Activated T-cell treated with anti-CD3 and anti-CD28 coated beads, Interleukin-2, amount 50 U/mL, for 4 hours (primary cell): ENCODE data around the gene CCDC175. TPM values are rescaled to one million over a fixed set of nuclear protein-coding genes. Genes with fewer than 3 reads are reported as not detected.

ENCODE experiments used
- ATAC-seq, 2 donors: fragments of 200-7000 bp; cut with Tn5 transposase; one replicate each; pipeline ENCODE4 v1.10.0; 2021
- DNase-seq: peaks from one replicate; pipeline ENCODE4 v3.0.0-alpha.2; 2020
- H3K27me3 Mint-ChIP-seq: one replicate; pipeline ENCODE4 v1.8.0; 2021; ENCODE audit warnings: low read depth, mixed read lengths
- H3K36me3 Mint-ChIP-seq: one replicate; pipeline ENCODE4 v1.8.0; 2022; ENCODE audit warnings: mixed read lengths; ENCODE audit not compliant: insufficient read depth
- H3K4me1 Mint-ChIP-seq: one replicate; pipeline ENCODE4 v1.8.0; 2021; ENCODE audit warnings: low read depth, mixed read lengths
- H3K4me3 Mint-ChIP-seq: one replicate; pipeline ENCODE4 v1.8.0; 2021; ENCODE audit warnings: mild to moderate bottlenecking, moderate library complexity, mixed read lengths
- H3K9me3 Mint-ChIP-seq: one replicate; pipeline ENCODE4 v1.8.0; 2021; ENCODE audit warnings: mixed read lengths
- total RNA-seq, 3 donors: library from RNA; stranded (reverse); gene quantifications; one replicate each; pipeline ENCODE4 v1.2.1, GENCODE V29; 2021

Gene CCDC175
- total RNA-seq, 3 donors from 2014 or later, result not detected

DNA sequence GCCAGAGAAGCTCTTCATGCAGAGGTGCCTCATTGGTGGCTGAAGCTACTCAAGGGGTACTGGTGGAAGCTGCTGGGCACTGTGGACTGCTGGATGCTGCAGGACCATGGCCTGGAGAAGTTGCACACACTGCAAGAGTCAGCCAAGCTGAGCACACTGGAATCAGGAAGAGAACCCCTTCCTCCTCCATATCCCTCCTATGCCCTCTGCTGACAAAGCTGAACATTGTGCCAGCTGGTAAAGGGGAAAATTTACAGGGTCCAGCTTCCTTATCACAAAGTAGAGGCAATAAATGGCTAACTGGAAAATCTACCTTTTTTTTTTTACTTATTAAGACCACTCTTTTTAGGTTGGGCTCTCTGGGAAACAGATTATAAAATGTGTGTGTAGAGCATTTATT, 6.5 kb downstream of the CCDC175 start:
- Mint-ChIP-seq H3K36me3 (no peaks in the 10 kb centered on the region), H3K9me3 (no peaks in the 10 kb centered on the region), H3K4me1 (no peaks in the 10 kb centered on the region), H3K4me3 (no peak overlapping the region), H3K27me3 (peaks cover 16% of the 10 kb centered on the region)
- ATAC-seq, result no peak
- no peak for DNase-seq

DNA sequence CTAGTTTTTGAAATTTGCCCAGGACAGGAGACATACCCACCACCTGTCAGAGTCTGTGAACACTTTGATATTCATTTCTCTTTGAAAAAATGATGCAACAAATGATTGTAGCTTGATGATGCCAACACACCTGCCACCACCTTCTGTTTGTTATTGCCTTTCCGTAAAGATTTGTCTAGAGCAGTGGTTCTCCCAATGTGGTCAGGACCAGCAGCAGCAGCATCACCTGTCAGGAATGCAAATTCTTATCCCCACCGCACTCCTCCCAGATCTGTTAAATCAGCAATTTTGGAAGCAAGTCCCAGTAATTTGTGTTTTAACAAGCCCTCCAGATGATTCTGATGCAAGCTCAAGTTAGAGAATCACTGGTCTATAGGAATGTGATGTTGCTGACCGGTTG, 9.9 kb downstream of the CCDC175 start:
- no peak overlapping the region for H3K4me3 Mint-ChIP-seq
- no peaks in the 10 kb centered on the region for H3K4me1 Mint-ChIP-seq
- ATAC-seq (no peak), DNase-seq (no peak)
- H3K27me3 Mint-ChIP-seq, result peaks cover 21% of the 10 kb centered on the region
- H3K9me3 Mint-ChIP-seq, result no peaks in the 10 kb centered on the region
- no peaks in the 10 kb centered on the region for H3K36me3 Mint-ChIP-seq

DNA sequence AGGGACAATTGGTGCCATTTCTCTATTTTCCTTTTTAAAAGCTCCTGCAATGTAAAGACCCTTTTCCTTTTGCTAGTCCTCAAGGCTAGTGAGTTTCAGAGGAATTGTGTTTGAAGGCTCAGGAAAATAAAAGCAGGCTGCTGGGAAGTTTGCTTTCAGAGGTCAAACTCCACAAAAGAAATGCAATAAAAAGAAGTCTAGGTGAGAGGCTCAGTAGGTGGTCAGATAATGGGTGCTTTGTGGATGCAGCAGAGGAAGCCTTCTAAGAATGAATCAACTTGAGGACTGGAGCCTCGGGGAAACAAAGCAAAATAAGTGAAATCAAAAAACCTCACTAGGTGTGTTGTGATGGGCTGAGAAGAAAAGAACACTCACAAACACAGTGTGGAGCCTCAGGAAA, 10.3 kb downstream of the CCDC175 start:
- H3K4me1 Mint-ChIP-seq, result no peaks in the 10 kb centered on the region
- no peak for DNase-seq
- H3K9me3 Mint-ChIP-seq, result no peaks in the 10 kb centered on the region
- no peaks in the 10 kb centered on the region for H3K36me3 Mint-ChIP-seq
- H3K4me3 Mint-ChIP-seq, result no peak overlapping the region
- H3K27me3 Mint-ChIP-seq, result peaks cover 21% of the 10 kb centered on the region
- ATAC-seq, result no peak

- Mint-ChIP-seq H3K9me3 (no peaks in the 10 kb centered on the region), H3K27me3 (peaks cover 16% of the 10 kb centered on the region), H3K4me1 (no peaks in the 10 kb centered on the region), H3K36me3 (no peaks in the 10 kb centered on the region), H3K4me3 (no peak overlapping the region)
- ATAC-seq (no peak), DNase-seq (no peak)
Observed at GRCh38 chr14:59565087-59565486, 11.5 kb downstream of the CCDC175 start.

DNA sequence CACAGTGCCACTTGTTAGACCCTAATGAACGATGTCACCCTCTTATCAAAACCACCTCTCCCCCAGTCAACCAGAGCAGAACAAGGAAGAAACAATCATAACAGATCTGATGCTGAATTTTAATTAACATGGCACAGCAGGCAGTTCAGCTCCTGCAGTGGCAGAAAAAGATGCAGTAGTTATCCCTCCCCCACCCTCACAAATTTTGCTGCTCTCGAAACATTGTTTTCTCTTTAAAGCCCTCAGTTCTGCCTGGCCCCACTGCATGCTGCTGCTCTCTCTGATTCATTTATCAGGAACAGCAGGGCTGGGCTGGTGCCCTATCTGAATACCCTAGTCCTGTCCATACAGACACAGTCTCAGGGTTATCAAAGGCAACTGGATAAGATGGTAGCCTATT, 12.2 kb downstream of the CCDC175 start:
- Mint-ChIP-seq H3K27me3 (peaks cover 15% of the 10 kb centered on the region), H3K9me3 (no peaks in the 10 kb centered on the region), H3K36me3 (no peaks in the 10 kb centered on the region), H3K4me3 (no peak overlapping the region), H3K4me1 (no peaks in the 10 kb centered on the region)
- ATAC-seq (no peak), DNase-seq (no peak)

DNA sequence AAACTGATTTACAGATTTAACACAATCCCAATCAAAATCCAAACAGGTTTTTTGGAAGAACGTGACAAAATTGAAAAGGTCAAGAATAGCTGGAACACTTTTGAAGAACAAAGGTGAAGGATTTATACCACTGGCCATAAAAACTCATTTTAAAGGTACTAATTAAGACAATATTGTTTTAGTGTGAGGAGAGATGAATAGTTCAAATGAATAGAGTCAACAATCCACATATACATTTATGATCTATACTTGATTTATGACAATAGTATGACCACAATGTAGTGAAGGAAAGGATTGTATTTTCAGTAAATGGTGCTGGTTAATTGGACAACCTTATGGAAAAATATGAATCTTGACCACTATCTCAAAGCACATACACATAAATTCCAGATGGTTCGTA, 29.3 kb downstream of the CCDC175 start:
- ATAC-seq (no peak), DNase-seq (no peak)
- Mint-ChIP-seq H3K4me1 (no peaks in the 10 kb centered on the region), H3K36me3 (no peaks in the 10 kb centered on the region), H3K9me3 (no peaks in the 10 kb centered on the region), H3K27me3 (peaks cover 24% of the 10 kb centered on the region), H3K4me3 (no peak overlapping the region)

GRCh38 chr14:59543873-59544272, 32.7 kb downstream of the CCDC175 start:
- peaks cover 27% of the 10 kb centered on the region for H3K27me3 Mint-ChIP-seq
- no peak for ATAC-seq
- H3K36me3 Mint-ChIP-seq, result no peaks in the 10 kb centered on the region
- no peaks in the 10 kb centered on the region for H3K4me1 Mint-ChIP-seq
- DNase-seq, result no peak
- no peak overlapping the region for H3K4me3 Mint-ChIP-seq
- no peaks in the 10 kb centered on the region for H3K9me3 Mint-ChIP-seq

GRCh38 chr14:59541731-59542130, 34.9 kb downstream of the CCDC175 start:
- Mint-ChIP-seq H3K4me1 (no peaks in the 10 kb centered on the region), H3K27me3 (peaks cover 20% of the 10 kb centered on the region), H3K4me3 (no peak overlapping the region), H3K9me3 (no peaks in the 10 kb centered on the region), H3K36me3 (no peaks in the 10 kb centered on the region)
- ATAC-seq (no peak), DNase-seq (no peak)

DNA sequence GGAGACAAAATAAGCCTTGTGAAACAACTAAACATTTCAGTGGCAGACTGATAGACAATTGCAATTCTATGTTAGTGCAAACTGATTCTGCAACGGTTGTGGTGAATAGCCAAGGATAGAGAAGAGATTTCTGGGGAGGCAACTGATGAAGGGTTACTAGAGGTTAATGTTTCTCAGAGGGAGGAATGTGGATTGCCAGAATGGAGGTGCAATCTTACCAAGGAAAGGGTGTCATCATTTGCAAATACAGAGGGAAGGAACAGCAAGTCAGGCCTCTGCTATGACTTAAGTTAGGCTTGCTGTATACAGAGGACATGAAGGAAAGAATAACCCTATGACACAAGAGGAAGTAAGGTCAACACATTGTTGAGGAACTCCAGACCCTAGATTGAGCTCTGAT, 35.8 kb downstream of the CCDC175 start:
- no peaks in the 10 kb centered on the region for H3K36me3 Mint-ChIP-seq
- H3K27me3 Mint-ChIP-seq, result peaks cover 19% of the 10 kb centered on the region
- no peaks in the 10 kb centered on the region for H3K9me3 Mint-ChIP-seq
- no peak overlapping the region for H3K4me3 Mint-ChIP-seq
- ATAC-seq (no peak), DNase-seq (no peak)
- H3K4me1 Mint-ChIP-seq, result no peaks in the 10 kb centered on the region

DNA sequence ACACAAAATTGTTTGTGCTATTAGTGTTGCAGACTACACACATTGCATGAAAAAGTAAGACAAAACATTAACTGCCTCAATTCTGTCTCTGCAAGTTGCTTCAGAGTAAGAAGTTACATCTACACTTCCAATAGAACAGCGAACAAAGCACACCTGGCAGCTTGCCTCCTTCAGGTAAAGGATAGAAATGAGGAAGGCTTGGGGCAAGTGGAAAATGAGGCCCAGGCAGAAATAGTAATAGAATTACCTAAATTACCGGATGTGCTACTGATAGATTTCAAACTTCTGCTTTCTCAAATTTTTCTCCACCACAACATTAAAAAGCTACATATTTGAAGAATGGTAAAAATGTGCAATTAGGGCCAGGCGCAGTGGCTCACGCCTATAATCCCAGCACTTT, 37.7 kb downstream of the CCDC175 start:
- no peak for ATAC-seq
- Mint-ChIP-seq H3K9me3 (no peaks in the 10 kb centered on the region), H3K27me3 (peaks cover 10% of the 10 kb centered on the region), H3K4me1 (no peaks in the 10 kb centered on the region), H3K36me3 (no peaks in the 10 kb centered on the region), H3K4me3 (no peak overlapping the region)
- DNase-seq, result no peak

- Mint-ChIP-seq H3K4me3 (no peak overlapping the region), H3K4me1 (no peaks in the 10 kb centered on the region), H3K27me3 (peaks cover 6% of the 10 kb centered on the region), H3K9me3 (no peaks in the 10 kb centered on the region), H3K36me3 (no peaks in the 10 kb centered on the region)
- ATAC-seq, result no peak
- no peak for DNase-seq
Observed at GRCh38 chr14:59537476-59537875, 39.1 kb downstream of the CCDC175 start.

- H3K4me1 Mint-ChIP-seq, result no peaks in the 10 kb centered on the region
- H3K36me3 Mint-ChIP-seq, result no peaks in the 10 kb centered on the region
- H3K27me3 Mint-ChIP-seq, result peaks cover 11% of the 10 kb centered on the region
- DNase-seq, result no peak
- no peak overlapping the region for H3K4me3 Mint-ChIP-seq
- no peak for ATAC-seq
- no peaks in the 10 kb centered on the region for H3K9me3 Mint-ChIP-seq
Observed at GRCh38 chr14:59534361-59534987, 42.1 kb downstream of the CCDC175 start.

DNA sequence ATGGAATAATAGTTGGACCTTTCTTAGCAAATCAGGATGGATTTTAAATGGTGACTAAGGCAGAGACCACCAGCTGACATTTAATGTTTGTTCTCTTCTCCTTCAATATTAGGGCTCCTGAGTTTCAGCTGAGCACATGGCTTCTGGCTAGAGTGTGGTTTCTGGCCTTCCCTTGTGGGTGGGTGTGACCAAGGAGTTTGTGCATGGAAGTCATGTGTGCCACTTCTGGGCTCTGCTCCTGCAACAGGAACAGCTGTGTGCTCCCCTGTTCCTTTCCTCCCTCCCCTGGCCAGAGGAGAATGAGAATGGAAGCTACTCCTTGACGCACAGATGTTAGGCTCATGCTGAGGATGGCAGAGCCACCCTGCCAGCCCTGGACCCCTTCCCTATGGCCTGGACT, 44.2 kb downstream of the CCDC175 start:
- peaks cover 4% of the 10 kb centered on the region for H3K9me3 Mint-ChIP-seq
- no peaks in the 10 kb centered on the region for H3K36me3 Mint-ChIP-seq
- H3K27me3 Mint-ChIP-seq, result peaks cover 15% of the 10 kb centered on the region
- no peak overlapping the region for H3K4me3 Mint-ChIP-seq
- no peak for ATAC-seq
- DNase-seq, result no peak
- H3K4me1 Mint-ChIP-seq, result no peaks in the 10 kb centered on the region

DNA sequence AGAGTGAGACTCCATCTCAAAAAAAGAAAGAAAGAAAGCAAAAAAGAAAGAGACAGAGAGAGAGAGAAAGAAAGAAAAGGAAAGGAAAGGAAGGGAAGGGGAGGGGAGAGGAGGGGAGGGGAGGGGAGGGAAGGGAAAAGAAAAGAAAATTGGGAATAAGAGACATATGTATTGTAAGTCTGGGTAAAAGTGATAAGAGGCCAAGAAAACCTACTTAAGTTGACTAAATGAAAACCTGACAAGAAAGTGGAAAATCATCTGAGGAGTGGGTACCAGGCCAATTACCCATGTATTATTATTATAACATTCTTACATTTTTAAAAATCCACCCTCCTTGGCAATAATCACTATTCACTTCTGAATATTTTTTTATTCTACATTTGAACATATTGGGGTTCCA, 46.3 kb downstream of the CCDC175 start:
- DNase-seq (no peak), ATAC-seq (no peak)
- H3K4me3 Mint-ChIP-seq, result no peak overlapping the region
- H3K4me1 Mint-ChIP-seq, result no peaks in the 10 kb centered on the region
- H3K9me3 Mint-ChIP-seq, result peaks cover 4% of the 10 kb centered on the region
- peaks cover 15% of the 10 kb centered on the region for H3K27me3 Mint-ChIP-seq
- no peaks in the 10 kb centered on the region for H3K36me3 Mint-ChIP-seq

GRCh38 chr14:59529189-59529588, 47.4 kb downstream of the CCDC175 start:
- DNase-seq (no peak), ATAC-seq (no peak)
- peaks cover 15% of the 10 kb centered on the region for H3K27me3 Mint-ChIP-seq
- no peaks in the 10 kb centered on the region for H3K36me3 Mint-ChIP-seq
- H3K4me3 Mint-ChIP-seq, result no peak overlapping the region
- H3K4me1 Mint-ChIP-seq, result no peaks in the 10 kb centered on the region
- peaks cover 4% of the 10 kb centered on the region for H3K9me3 Mint-ChIP-seq

DNA sequence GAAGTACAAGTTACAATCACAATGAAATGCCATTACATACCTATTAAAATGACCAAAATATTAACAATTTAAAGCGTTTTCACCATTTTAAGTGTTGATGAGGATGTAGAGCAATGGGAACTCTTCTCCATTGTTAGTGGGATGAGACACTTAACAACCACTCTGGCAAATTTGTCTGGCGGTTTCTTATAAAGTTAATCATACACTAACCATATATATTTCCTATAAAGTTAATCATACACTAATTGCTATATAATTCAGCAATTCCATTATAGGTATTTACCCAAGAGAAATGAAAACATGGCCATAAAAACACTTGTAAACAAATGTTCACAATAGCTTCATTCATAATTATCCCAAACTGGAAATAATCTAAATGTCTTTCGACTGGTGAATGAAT, 56.4 kb downstream of the CCDC175 start:
- Mint-ChIP-seq H3K27me3 (peaks cover 7% of the 10 kb centered on the region), H3K36me3 (no peaks in the 10 kb centered on the region), H3K4me3 (no peak overlapping the region), H3K4me1 (no peaks in the 10 kb centered on the region), H3K9me3 (no peaks in the 10 kb centered on the region)
- ATAC-seq (no peak), DNase-seq (no peak)
